Measurements from ENCODE around the gene ZFP90.
A peak's percentile ranks its signal among the peaks of the same experiment; 100 is the strongest.
"Not testable (repeated sequence)": the region's sequence is repeated elsewhere in the genome, so short reads cannot be mapped to it uniquely, and the experiment has no call there.

ZFP90 gene

GRCh38 chr16:68548947-68549346 is 9.9 kb downstream of the ZFP90 start:
- DNase-seq (ENCODE audit: insufficient read length): no peak
- TF ChIP-seq TAF1 (IDR thresholded peaks at IDR 0.05; ENCODE audit: borderline replicate concordance, low read depth, low read length): no peak

DNA sequence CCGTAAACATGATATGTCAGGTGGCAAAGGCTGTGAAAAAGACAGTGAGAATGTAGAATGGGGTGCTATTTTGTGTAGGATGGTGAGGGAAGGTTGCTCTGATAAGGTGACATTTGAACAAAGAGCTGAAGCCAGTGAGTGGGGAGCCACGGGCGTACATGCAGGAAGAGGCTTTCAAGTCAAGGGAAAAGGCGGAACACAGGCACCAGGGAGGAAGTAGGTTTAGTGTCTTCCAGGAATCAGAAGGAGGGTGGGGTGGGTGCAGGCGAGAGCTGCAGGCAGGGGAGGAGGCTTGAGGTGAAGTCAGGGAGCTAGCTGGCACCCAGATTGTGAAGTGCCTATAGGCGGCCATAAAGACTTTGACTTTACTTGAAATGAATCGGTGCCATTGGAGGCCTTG is 14.1 kb downstream of the ZFP90 start:
- no peak for DNase-seq (ENCODE audit: insufficient read length)
- TF ChIP-seq POLR2AphosphoS5 (IDR thresholded peaks at IDR 0.05; ENCODE audit: low read depth, low read length) (no peak), POLR2A (IDR thresholded peaks at IDR 0.05; ENCODE audit: low read depth, low read length) (no peak), TAF1 (IDR thresholded peaks at IDR 0.05; ENCODE audit: borderline replicate concordance, low read depth, low read length) (no peak)
- FAIRE-seq: no peak

More at GRCh38 chr16:68548947-68549346, 9.9 kb downstream of the ZFP90 start:
- no peak for FAIRE-seq

GRCh38 chr16:68560341-68560740 is 21.2 kb downstream of the ZFP90 start:
- not testable (repeated sequence) for FAIRE-seq

GRCh38 chr16:68563631-68564381 is 24.7 kb downstream of the ZFP90 start:
- TF ChIP-seq POLR2A (IDR thresholded peaks at IDR 0.05; ENCODE audit: low read depth, low read length) (no peak), POLR2AphosphoS5 (IDR thresholded peaks at IDR 0.05; ENCODE audit: low read depth, low read length) (no peak), TAF1 (IDR thresholded peaks at IDR 0.05; ENCODE audit: borderline replicate concordance, low read depth, low read length) (no peak)
- DNase-seq (ENCODE audit: insufficient read length): no peak
- FAIRE-seq: peak; percentile 17

More at GRCh38 chr16:68560341-68560740, 21.2 kb downstream of the ZFP90 start:
- not testable (repeated sequence) for DNase-seq (ENCODE audit: insufficient read length)

GRCh38 chr16:68564382-68564985 is 25.4 kb downstream of the ZFP90 start:
- TF ChIP-seq POLR2AphosphoS5 (IDR thresholded peaks at IDR 0.05; ENCODE audit: low read depth, low read length) (no peak), TAF1 (IDR thresholded peaks at IDR 0.05; ENCODE audit: borderline replicate concordance, low read depth, low read length) (no peak), POLR2A (IDR thresholded peaks at IDR 0.05; ENCODE audit: low read depth, low read length) (no peak)
- FAIRE-seq (no peak), DNase-seq (ENCODE audit: insufficient read length) (no peak)

GRCh38 chr16:68574479-68574878 is 35.4 kb downstream of the ZFP90 start:
- TF ChIP-seq TAF1 (IDR thresholded peaks at IDR 0.05; ENCODE audit: borderline replicate concordance, low read depth, low read length) (no peak), POLR2A (IDR thresholded peaks at IDR 0.05; ENCODE audit: low read depth, low read length) (no peak), POLR2AphosphoS5 (IDR thresholded peaks at IDR 0.05; ENCODE audit: low read depth, low read length) (no peak)
- FAIRE-seq (no peak), DNase-seq (ENCODE audit: insufficient read length) (no peak)

- DNase-seq (ENCODE audit: insufficient read length) (no peak), FAIRE-seq (no peak)
- no peak for TF ChIP-seq POLR2A (IDR thresholded peaks at IDR 0.05; ENCODE audit: low read depth, low read length)
- TF ChIP-seq POLR2AphosphoS5 (IDR thresholded peaks at IDR 0.05; ENCODE audit: low read depth, low read length): no peak
- TF ChIP-seq TAF1 (IDR thresholded peaks at IDR 0.05; ENCODE audit: borderline replicate concordance, low read depth, low read length): no peak
These were observed 36.0 kb downstream of the ZFP90 start for GRCh38 chr16:68575082-68575481.

- FAIRE-seq (no peak), DNase-seq (ENCODE audit: insufficient read length) (no peak)
- TF ChIP-seq POLR2A (IDR thresholded peaks at IDR 0.05; ENCODE audit: low read depth, low read length) (no peak), POLR2AphosphoS5 (IDR thresholded peaks at IDR 0.05; ENCODE audit: low read depth, low read length) (no peak), TAF1 (IDR thresholded peaks at IDR 0.05; ENCODE audit: borderline replicate concordance, low read depth, low read length) (no peak)
These were observed 38.3 kb downstream of the ZFP90 start for GRCh38 chr16:68577352-68577853.

- FAIRE-seq: no peak
- peak; percentile 47 for DNase-seq (ENCODE audit: insufficient read length)
- TF ChIP-seq POLR2A (IDR thresholded peaks at IDR 0.05; ENCODE audit: low read depth, low read length) (no peak), POLR2AphosphoS5 (IDR thresholded peaks at IDR 0.05; ENCODE audit: low read depth, low read length) (no peak), TAF1 (IDR thresholded peaks at IDR 0.05; ENCODE audit: borderline replicate concordance, low read depth, low read length) (no peak)
These were observed 51.3 kb downstream of the ZFP90 start for GRCh38 chr16:68590201-68590994.

- no peak for DNase-seq (ENCODE audit: insufficient read length)
- no peak for TF ChIP-seq POLR2AphosphoS5 (IDR thresholded peaks at IDR 0.05; ENCODE audit: low read depth, low read length)
- no peak for TF ChIP-seq POLR2A (IDR thresholded peaks at IDR 0.05; ENCODE audit: low read depth, low read length)
- no peak for FAIRE-seq
These were observed 53.6 kb downstream of the ZFP90 start for GRCh38 chr16:68592466-68593337.

- no peak for FAIRE-seq
- TF ChIP-seq POLR2A (IDR thresholded peaks at IDR 0.05; ENCODE audit: low read depth, low read length) (no peak), TAF1 (IDR thresholded peaks at IDR 0.05; ENCODE audit: borderline replicate concordance, low read depth, low read length) (no peak), POLR2AphosphoS5 (IDR thresholded peaks at IDR 0.05; ENCODE audit: low read depth, low read length) (no peak)
- DNase-seq (ENCODE audit: insufficient read length): no peak
These were observed 57.2 kb downstream of the ZFP90 start for GRCh38 chr16:68596266-68596665.
